ENCODE data around the gene ADCY2. TPM values are rescaled to one million over a fixed set of nuclear protein-coding genes. Genes with fewer than 3 reads are reported as not detected.

The ADCY2 gene
- total RNA-seq, 4 donors from 2014 or later: 5.7 to 18.5 (median 7.8) TPM

GRCh38 chr5:7794311-7794710 lies 398.4 kb downstream of the ADCY2 start:
- TF ChIP-seq, protein P1, sequence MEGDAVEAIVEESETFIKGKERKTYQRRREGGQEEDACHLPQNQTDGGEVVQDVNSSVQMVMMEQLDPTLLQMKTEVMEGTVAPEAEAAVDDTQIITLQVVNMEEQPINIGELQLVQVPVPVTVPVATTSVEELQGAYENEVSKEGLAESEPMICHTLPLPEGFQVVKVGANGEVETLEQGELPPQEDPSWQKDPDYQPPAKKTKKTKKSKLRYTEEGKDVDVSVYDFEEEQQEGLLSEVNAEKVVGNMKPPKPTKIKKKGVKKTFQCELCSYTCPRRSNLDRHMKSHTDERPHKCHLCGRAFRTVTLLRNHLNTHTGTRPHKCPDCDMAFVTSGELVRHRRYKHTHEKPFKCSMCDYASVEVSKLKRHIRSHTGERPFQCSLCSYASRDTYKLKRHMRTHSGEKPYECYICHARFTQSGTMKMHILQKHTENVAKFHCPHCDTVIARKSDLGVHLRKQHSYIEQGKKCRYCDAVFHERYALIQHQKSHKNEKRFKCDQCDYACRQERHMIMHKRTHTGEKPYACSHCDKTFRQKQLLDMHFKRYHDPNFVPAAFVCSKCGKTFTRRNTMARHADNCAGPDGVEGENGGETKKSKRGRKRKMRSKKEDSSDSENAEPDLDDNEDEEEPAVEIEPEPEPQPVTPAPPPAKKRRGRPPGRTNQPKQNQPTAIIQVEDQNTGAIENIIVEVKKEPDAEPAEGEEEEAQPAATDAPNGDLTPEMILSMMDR (IDR thresholded peaks at IDR 0.05; ENCODE audit: low read depth): no peak

DNA sequence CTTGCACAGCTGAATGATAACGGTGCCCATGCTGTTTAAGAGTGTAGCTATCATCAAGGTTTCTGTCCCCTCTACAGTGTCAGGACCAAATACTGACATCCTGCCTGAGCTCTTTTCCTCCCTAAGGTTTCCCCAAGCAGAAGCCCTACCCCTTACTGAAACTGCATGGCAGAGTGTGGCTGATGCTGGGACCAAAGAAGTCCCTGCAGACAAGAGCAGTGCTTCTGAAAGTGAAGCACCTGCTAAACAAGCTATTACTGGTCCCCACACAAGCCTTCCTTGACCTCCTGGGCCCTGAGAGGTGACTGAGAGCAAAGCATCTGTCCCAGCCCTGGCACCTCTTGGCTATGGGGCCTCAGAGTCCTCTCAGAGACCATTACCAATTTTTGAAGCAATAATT lies 398.9 kb downstream of the ADCY2 start:
- TF ChIP-seq, protein P1 (IDR thresholded peaks at IDR 0.05; ENCODE audit: low read depth): no peak

DNA sequence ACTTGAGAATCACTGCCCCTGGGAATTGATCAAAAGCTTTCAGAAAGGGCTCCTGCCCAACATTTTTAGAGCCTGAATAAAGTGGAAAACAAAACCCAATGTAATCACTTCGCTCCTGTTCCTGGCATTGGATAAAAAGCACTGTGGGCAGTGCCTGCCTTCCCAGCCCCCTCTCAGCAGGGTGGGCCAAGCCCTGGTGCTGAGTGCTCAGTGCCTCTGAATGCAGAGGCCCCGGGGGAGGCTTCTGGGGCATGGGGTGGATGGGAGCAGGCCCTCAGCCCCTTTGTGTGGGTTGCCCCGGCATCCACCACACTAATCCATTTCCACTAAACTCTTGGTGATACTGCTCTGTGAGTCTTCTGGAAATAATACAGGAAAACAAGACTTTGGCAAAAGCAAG lies 399.4 kb downstream of the ADCY2 start:
- TF ChIP-seq, protein P1 (IDR thresholded peaks at IDR 0.05; ENCODE audit: low read depth): no peak

GRCh38 chr5:7801891-7802614 lies 406.1 kb downstream of the ADCY2 start:
- TF ChIP-seq, protein P1 (IDR thresholded peaks at IDR 0.05; ENCODE audit: low read depth): no peak

DNA sequence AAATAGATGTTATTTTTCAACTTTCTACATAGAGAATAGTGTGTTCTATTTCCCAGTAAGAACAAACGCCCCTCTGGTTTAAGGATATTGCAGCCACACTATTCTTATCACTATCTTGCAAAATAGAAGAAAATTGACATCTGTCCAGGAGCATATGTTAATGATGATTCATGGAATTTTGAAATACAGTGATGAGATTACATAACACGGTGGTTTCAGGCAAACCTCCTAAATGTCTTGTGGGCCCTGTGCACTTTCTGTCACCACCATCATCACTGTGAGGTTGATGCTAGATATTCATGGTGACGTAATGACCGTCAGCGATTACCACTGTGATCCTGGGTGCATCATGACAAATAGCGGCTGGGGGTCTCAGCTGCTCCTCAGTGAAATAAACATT lies 406.9 kb downstream of the ADCY2 start:
- TF ChIP-seq, protein P1 (IDR thresholded peaks at IDR 0.05; ENCODE audit: low read depth): no peak

- TF ChIP-seq, protein P1 (IDR thresholded peaks at IDR 0.05; ENCODE audit: low read depth): no peak
These were observed 408.0 kb downstream of the ADCY2 start for GRCh38 chr5:7803937-7804336.

DNA sequence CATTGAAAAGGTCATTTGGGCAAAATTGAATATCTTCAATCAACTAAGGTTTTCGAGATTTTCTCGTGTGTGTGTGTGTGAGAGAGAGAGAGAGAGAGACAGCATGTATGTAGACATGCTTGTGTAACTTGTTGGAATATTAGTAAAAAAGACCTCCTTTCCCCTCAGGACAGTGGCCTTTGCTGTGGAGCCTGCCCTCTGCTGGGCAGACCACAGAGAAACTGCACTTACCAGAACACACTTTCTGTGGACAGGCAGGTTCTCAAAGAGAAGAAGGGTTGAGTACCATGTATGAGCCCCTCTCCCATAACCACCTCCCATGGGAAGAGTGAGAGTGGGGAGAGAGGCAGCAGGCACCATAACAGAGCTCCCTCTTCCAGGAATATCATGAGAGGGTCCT lies 409.4 kb downstream of the ADCY2 start:
- TF ChIP-seq, protein P1 (IDR thresholded peaks at IDR 0.05; ENCODE audit: low read depth): no peak
